K562 (cell line): ENCODE results near the gene PPP1R37. TPM values are rescaled to one million over a fixed set of nuclear protein-coding genes. Genes with fewer than 3 reads are reported as not detected.

Source experiments
- ATAC-seq: fragments of 200-7000 bp; cut with Tn5 transposase; 3 replicates; pipeline ENCODE4 v1.9.1; 2020; ENCODE audit warnings: moderate library complexity
- BruUV-seq: library from RNA; stranded (reverse); fragments of 400-500 nt; replicated peaks from 2 replicates; lab custom pipeline; 2021; lab: Mats Ljungman, UMichigan
- CTCF ChIA-PET: fragments of 300-600 bp; formaldehyde crosslinking; extraction: SDS; loops from one replicate; lab custom pipeline; 2021; ENCODE audit warnings: low intra/inter-chr PET ratio; lab: Yijun Ruan, JAX
- POLR2A ChIA-PET: fragments of 300-600, 350-650 bp; sonication (Branson Sonifier 250); formaldehyde crosslinking; extraction: SDS; loops from one replicate; lab custom pipeline; 2021; ENCODE audit warnings: antibody characterized with exemption, inconsistent platforms; lab: Yijun Ruan, JAX
- DNase-seq, 4 experiments: peaks; one replicate each; pipeline versions ENCODE4 v3.0.0 to v3.0.0-alpha.2; 2011 to 2018; ENCODE audit warnings: low spot score in 3 of 4, mixed read lengths in 3 of 4; ENCODE audit errors: extremely low read depth in 1 of 4
- FAIRE-seq: peaks from 2 replicates; lab custom pipeline; 2011; peaks lifted over from hg19 to GRCh38; lab: Jason Lieb, UNC
- H2AFZ ChIP-seq: 2 replicates; pipeline ENCODE4 v1.6.0; 2011; ENCODE audit warnings: low read depth, low read length, control low read depth, inconsistent platforms
- H3K27ac ChIP-seq: fragments of 200-600 bp; 3 replicates; pipeline ENCODE4 v1.8.0; 2011; ENCODE audit warnings: low read depth, mild to moderate bottlenecking, control low read depth, inconsistent platforms, low read length, moderate library complexity, mixed read lengths; ENCODE audit errors: extremely low read depth
- H3K27me3 ChIP-seq, 2 experiments: fragments of 300-600 bp in 1 of 2; 2 replicates in 1 of 2; 3 replicates in 1 of 2; pipeline versions ENCODE4 v1.6.0 to v1.8.0; 2011; ENCODE audit warnings: inconsistent platforms in 2 of 2, low read length in 2 of 2, mild to moderate bottlenecking in 1 of 2, mixed read lengths in 1 of 2, moderate library complexity in 1 of 2; ENCODE audit not compliant: control insufficient read depth in 2 of 2, insufficient read depth in 2 of 2
- H3K36me3 ChIP-seq: fragments of 300-600 bp; 3 replicates; pipeline ENCODE4 v1.8.0; 2011; ENCODE audit warnings: mild to moderate bottlenecking, low read length, inconsistent platforms; ENCODE audit not compliant: control insufficient read depth, insufficient read depth
- H3K4me1 ChIP-seq, 2 experiments: fragments of 200-600 bp in 1 of 2; replicated peaks in 1 of 2; 2 replicates in 1 of 2; 3 replicates in 1 of 2; pipeline versions ENCODE4 v1.5.1 to v1.8.0; 2011; ENCODE audit warnings: inconsistent platforms in 2 of 2, low read length in 2 of 2, mild to moderate bottlenecking in 1 of 2, mixed read lengths in 1 of 2, moderate library complexity in 1 of 2; ENCODE audit not compliant: control insufficient read depth in 2 of 2, insufficient read depth in 2 of 2
- H3K4me2 ChIP-seq: 2 replicates; pipeline ENCODE4 v1.6.1; 2011; ENCODE audit warnings: low read length, control low read depth, inconsistent platforms, mixed read lengths; ENCODE audit not compliant: insufficient read depth
- H3K4me3 ChIP-seq: fragments of 200-600 bp; sonication (generic), shearing (Covaris generic); 2 replicates; pipeline ENCODE4 v1.5.1; 2016; ENCODE audit warnings: control low read depth, inconsistent platforms
- H3K79me2 ChIP-seq: fragments of 200-600 bp; 3 replicates; pipeline ENCODE4 v1.8.0; 2011; ENCODE audit warnings: low read length, inconsistent platforms; ENCODE audit not compliant: control insufficient read depth, insufficient read depth
- H3K9ac ChIP-seq, 2 experiments: 2 replicates each; pipeline versions ENCODE4 v1.6.0 to v1.6.1; 2011; ENCODE audit warnings: low read depth in 2 of 2, low read length in 2 of 2, control low read depth in 1 of 2, inconsistent platforms in 1 of 2, mild to moderate bottlenecking in 1 of 2, mixed read lengths in 1 of 2; ENCODE audit not compliant: insufficient read depth in 1 of 2
- H3K9me1 ChIP-seq: one replicate; pipeline ENCODE4 v1.6.0; 2011; ENCODE audit warnings: inconsistent platforms, mild to moderate bottlenecking, low read length, moderate library complexity; ENCODE audit not compliant: control insufficient read depth, insufficient read depth
- H3K9me3 ChIP-seq: replicated peaks from 2 replicates; pipeline ENCODE4 v1.5.1; 2011; ENCODE audit warnings: low read depth, low read length, inconsistent platforms; ENCODE audit not compliant: control insufficient read depth, insufficient read depth
- H4K20me1 ChIP-seq: replicated peaks from 2 replicates; pipeline ENCODE4 v1.6.1; 2011; ENCODE audit warnings: low read length, inconsistent platforms, mixed read lengths; ENCODE audit not compliant: control insufficient read depth, insufficient read depth
- ESRRA ChIP-seq: fragments of 450-650 bp; IDR thresholded peaks from 2 replicates; pipeline ENCODE4 v1.6.1; 2014; ENCODE audit warnings: low read depth, mild to moderate bottlenecking, moderate library complexity, borderline replicate concordance
- FIP1L1 ChIP-seq: fragments of 200-400 bp; formaldehyde crosslinking; IDR thresholded peaks from 2 replicates; pipeline ENCODE4 v1.6.1; 2018; ENCODE audit warnings: mild to moderate bottlenecking, low read depth, low read length; ENCODE audit not compliant: poor library complexity, severe bottlenecking
- POLR2G ChIP-seq: fragments of 200-400 bp; formaldehyde crosslinking; IDR thresholded peaks from 2 replicates; pipeline ENCODE4 v1.6.1; 2017; ENCODE audit warnings: low read depth, mild to moderate bottlenecking, antibody characterized with exemption, low read length, moderate library complexity
- RBFOX2 ChIP-seq: fragments of 200-400 bp; formaldehyde crosslinking; IDR thresholded peaks from 2 replicates; pipeline ENCODE4 v1.6.1; 2017; ENCODE audit warnings: low read depth, mild to moderate bottlenecking, low read length, moderate library complexity
- SAFB2 ChIP-seq: fragments of 200-400 bp; formaldehyde crosslinking; IDR thresholded peaks from 2 replicates; pipeline ENCODE4 v1.6.1; 2018; ENCODE audit warnings: borderline replicate concordance, low read length, low read depth, moderate library complexity; ENCODE audit not compliant: severe bottlenecking
- ZBTB33 ChIP-seq: sonication (generic); formaldehyde crosslinking; IDR thresholded peaks from 2 replicates; pipeline ENCODE4 v1.8.1; 2023; ENCODE audit warnings: mild to moderate bottlenecking, missing genetic modification reagents
- ZNF551 ChIP-seq: fragments of 250-450 bp; sonication (Bioruptor Pico); IDR thresholded peaks from 2 replicates; pipeline ENCODE4 v1.5.0; 2021; ENCODE audit warnings: mild to moderate bottlenecking, moderate library complexity
- WGBS: fragments of 100-300 bp; shearing (Covaris generic); methylation state at CpG from one replicate; pipeline ENCODE4 v1.1.6; 2016; ENCODE audit warnings: low coverage, mixed read lengths; ENCODE audit not compliant: insufficient coverage; ENCODE audit errors: missing lambda C conversion rate; 5-methylcytosine and 5-hydroxymethylcytosine counted together
- in situ Hi-C: fragments of 300-500 bp; cut with MboI; formaldehyde crosslinking; loops from 4 replicates; pipeline ENCODE4 v1.15.0; 2018; ENCODE audit warnings: inconsistent platforms, mixed read lengths
- intact Hi-C: fragments of 100-400 bp; cut with micrococcal nuclease; formaldehyde crosslinking; loops from 2 replicates; pipeline ENCODE4 v1.14.2; 2022
- polyA plus RNA-seq, 8 experiments: library from polyadenylated mRNA; depleted of rRNA in 4 of 8; stranded (reverse) in 5 of 8; unstranded in 3 of 8; fragments of >200 nt; fragmentation: Nextera tagmentation in 2 of 8; fragmentation: Illumina TruSeq in 1 of 8; extraction: Ambion mirVana in 2 of 8; extraction: Trizol in 1 of 8; gene quantifications; 2 replicates each; pipeline versions ENCODE4 v1.2.1 to v1.2.3, GENCODE V29; 2011 to 2014; ENCODE audit warnings: inconsistent platforms in 1 of 8, missing spikeins in 1 of 8
- total RNA-seq, 7 experiments: library from RNA; depleted of rRNA in 6 of 7; stranded (reverse); fragments of >200 nt in 6 of 7; fragmentation: Illumina TruSeq in 2 of 7; extraction: Trizol in 2 of 7; gene quantifications; 2 replicates each; pipeline versions ENCODE4 v1.2.1 to v1.2.3, GENCODE V29; 2011 to 2021; ENCODE audit warnings: low replicate concordance in 1 of 7

Gene PPP1R37
- total and polyA plus RNA-seq, 9 of the 15 experiments (the other 6 are each of a cell fraction or from before 2014, with no cell fraction given): 0.04 to 20.3 (median 7.3) TPM

- Histone ChIP-seq H3K4me3 (no peak overlapping the region), H3K9me3 (no peaks in the 10 kb centered on the region), H3K4me2 (no peak overlapping the region), H3K4me1 (peaks cover 0 to 15% of the 10 kb centered on the region in 2 experiments; a peak in 2 of 5 replicates), H3K27ac (no peak overlapping the region), H3K36me3 (peaks cover 78% of the 10 kb centered on the region), H3K27me3 (no peaks in the 10 kb centered on the region), H3K9ac (no peak overlapping the region; a peak in 1 of 4 replicates), H2AFZ (no peak overlapping the region), H4K20me1 (peaks cover 13% of the 10 kb centered on the region), H3K79me2 (peaks cover 4% of the 10 kb centered on the region; the same call in 1 of the 3 replicates), H3K9me1 (no peaks in the 10 kb centered on the region)
- BruUV-seq: no TSS peak
- FAIRE-seq (no peak), DNase-seq (no peak), ATAC-seq (no peak)
- 97% methylated on average over 25 of the region's 85 CpGs for WGBS
- TF ChIP-seq ZBTB33 (CRISPR knock-in tag): peak; percentile 4; the same call in 1 of the 2 replicates
- peak; percentile 55 for TF ChIP-seq FIP1L1
- TF ChIP-seq SAFB2: no peak
- no peak for TF ChIP-seq ESRRA
- no peak for TF ChIP-seq ZNF551 (CRISPR knock-in tag)
- TF ChIP-seq POLR2G: 0 out of 2 replicates have a peak, but pooled peaks have one; percentile 26
- TF ChIP-seq RBFOX2: peak; percentile 20; the same call in 1 of the 2 replicates
- in situ Hi-C loops (no loop called here), intact Hi-C loops (no loop called here)
- ChIA-PET POLR2A (no interaction called here), CTCF (no interaction called here)
Measured at GRCh38 chr19:45063851-45064801, 28.9 kb upstream of the PPP1R37 start.
